HG03097 (cell line): ENCODE data around the gene ABCA7.

Experiments used
- ATAC-seq: cut with Tn5 transposase; IDR thresholded peaks from one replicate; pipeline ENCODE4 v1.9.1; 2021; ENCODE audit not compliant: unreplicated experiment, low FRiP score

Gene ABCA7

GRCh38 chr19:1055886-1056620 is 16.1 kb downstream of the ABCA7 start:
- no peak for ATAC-seq

DNA sequence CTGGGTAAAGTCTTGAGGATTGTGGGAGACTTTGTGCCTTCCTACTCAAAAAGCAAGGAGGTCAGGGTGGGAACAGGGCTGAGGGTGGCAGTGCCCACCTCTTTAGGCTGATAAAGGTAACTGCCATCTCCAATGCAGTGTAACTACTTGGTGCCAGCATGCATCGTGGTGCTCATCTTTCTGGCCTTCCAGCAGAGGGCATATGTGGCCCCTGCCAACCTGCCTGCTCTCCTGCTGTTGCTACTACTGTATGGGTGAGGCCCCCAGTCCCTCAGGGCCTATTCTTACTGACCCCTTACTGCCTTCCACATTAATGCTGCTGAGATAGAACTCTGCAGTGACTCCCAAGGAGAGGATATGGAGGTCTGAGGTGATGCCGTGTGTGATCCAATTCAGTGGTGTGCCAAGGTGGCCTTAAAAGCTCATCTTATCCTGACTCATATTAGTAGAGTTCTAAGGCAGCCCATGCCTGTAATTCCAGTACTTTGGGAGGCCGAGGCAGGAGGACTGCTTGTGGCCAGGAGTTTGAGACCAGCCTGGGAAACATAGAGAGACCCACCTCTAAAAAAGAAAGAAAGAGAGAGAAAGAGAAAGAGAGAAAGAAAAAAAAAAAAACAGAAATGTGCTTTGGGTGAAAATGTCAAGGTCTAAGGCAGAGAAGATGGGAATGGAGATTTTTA is 17.4 kb downstream of the ABCA7 start:
- ATAC-seq, result no peak

- no peak for ATAC-seq
Observed at GRCh38 chr19:1058112-1058511, 18.2 kb downstream of the ABCA7 start.

GRCh38 chr19:1060689-1061088 is 20.8 kb downstream of the ABCA7 start:
- ATAC-seq, result no peak

DNA sequence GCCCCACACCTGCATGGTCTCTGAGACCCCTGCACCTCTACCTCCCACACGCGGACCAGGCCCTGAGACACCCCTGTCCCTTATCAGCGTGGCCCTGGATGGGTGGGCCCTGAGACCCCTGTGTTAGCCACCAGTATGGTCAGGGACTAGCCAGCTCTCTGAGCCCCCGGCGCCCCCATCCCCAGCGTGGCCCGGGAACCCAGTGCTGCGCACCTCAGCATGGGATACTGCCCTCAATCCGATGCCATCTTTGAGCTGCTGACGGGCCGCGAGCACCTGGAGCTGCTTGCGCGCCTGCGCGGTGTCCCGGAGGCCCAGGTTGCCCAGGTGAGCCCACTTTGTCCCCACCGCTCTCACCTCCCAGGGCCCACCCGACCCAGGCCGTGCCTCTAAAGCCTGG is 22.1 kb downstream of the ABCA7 start:
- ATAC-seq, result no peak

- ATAC-seq, result no peak
Observed at GRCh38 chr19:1062387-1063029, 22.6 kb downstream of the ABCA7 start.

GRCh38 chr19:1063030-1063908 is 23.4 kb downstream of the ABCA7 start:
- ATAC-seq, result no peak

DNA sequence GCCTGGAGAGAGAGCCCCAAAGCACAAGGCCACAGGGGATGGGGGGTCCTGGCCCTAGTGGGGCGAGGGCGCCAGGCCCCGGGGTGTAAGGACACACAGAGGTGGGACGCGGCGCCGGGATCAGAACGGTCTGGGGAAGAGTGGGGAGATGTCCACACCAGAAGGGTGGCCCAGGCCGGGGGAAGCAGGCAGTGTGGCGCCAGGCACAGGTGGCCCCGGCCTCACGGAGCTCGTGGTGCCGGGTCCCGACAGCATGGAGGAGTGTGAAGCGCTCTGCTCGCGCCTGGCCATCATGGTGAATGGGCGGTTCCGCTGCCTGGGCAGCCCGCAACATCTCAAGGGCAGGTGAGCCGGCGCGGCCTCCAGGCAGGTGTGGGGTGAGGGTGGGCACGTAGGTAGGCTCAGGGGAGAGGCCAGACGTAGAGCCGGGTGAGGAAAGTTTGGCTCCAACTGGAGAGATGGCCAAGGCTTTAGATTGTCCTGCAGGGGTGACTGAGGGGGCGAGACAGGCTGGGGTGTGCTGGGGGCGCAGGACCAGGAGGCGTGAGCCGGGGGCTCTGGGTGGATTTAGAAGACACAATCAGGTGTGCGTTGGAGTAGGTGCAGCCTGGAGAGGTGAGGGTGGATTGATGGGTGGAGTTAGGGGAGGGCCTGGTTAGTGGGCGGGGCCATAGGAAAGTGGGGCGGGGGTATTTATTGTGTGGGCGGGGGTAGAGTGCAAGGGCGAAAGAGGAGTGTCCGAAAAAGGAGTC is 24.2 kb downstream of the ABCA7 start:
- ATAC-seq, result no peak

DNA sequence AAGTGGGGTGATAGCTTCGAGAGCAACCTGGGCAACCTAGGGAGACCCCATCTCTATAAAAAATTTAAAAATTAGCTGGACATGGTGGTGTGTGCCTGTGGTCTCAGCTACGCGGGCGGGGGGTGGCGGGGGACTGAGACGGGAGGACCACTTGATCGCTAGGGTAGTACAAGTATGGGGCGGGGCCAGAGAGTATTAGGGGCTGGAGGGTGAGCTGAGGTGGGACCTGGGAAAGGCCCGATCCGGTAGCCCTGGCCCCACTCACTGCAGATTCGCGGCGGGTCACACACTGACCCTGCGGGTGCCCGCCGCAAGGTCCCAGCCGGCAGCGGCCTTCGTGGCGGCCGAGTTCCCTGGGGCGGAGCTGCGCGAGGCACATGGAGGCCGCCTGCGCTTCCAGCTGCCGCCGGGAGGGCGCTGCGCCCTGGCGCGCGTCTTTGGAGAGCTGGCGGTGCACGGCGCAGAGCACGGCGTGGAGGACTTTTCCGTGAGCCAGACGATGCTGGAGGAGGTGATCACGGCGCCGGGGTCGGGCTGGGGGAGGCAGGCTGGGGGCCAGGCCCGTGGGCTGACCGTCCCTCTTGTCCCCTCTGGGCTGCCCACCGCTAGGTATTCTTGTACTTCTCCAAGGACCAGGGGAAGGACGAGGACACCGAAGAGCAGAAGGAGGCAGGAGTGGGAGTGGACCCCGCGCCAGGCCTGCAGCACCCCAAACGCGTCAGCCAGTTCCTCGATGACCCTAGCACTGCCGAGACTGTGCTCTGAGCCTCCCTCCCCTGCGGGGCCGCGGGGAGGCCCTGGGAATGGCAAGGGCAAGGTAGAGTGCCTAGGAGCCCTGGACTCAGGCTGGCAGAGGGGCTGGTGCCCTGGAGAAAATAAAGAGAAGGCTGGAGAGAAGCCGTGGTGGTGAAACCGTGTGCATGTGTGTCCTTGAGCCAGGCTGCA is 25.0 kb downstream of the ABCA7 start:
- ATAC-seq, result no peak

- ATAC-seq, result no peak
Observed at GRCh38 chr19:1065606-1066109, 25.8 kb downstream of the ABCA7 start.

- no peak for ATAC-seq
Observed at GRCh38 chr19:1066251-1066747, 26.4 kb downstream of the ABCA7 start.

DNA sequence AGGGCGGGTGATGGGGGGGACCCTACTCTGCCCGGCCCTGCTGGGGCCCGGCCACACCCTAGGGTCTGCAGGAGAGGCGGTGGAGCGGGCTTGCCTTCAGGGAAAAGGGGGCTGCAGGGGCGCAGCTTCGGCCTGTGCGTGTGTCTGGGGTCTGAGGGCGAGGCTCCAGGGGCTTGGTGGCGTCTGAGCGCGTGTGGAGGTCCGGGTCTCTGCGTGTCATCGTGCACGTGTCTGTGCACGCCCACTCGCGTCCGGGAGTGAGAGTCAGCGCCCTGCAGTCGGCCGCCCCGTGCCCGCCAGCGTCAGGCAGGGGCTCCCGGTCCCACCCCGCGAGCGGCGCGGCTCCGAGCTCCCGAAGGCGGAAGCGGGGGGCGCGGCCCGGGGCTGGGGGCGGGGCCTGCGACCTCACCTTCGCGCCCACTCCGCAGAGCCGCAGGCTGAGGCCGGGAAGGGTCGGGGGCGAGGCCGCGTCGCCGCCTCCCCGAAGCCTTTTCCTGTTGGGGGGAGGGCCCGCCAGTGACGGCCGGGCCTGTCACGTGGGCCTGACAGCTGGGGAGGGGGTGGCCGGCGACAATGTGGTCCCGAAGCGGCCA is 26.9 kb downstream of the ABCA7 start, which contains the start of gene ARHGAP45:
TSS of gene ARHGAP45 (plus strand) at position 420 of the 593 bp plus-strand sequence. CDS start 239 bp downstream, outside the sequence.
- ATAC-seq, result no peak

DNA sequence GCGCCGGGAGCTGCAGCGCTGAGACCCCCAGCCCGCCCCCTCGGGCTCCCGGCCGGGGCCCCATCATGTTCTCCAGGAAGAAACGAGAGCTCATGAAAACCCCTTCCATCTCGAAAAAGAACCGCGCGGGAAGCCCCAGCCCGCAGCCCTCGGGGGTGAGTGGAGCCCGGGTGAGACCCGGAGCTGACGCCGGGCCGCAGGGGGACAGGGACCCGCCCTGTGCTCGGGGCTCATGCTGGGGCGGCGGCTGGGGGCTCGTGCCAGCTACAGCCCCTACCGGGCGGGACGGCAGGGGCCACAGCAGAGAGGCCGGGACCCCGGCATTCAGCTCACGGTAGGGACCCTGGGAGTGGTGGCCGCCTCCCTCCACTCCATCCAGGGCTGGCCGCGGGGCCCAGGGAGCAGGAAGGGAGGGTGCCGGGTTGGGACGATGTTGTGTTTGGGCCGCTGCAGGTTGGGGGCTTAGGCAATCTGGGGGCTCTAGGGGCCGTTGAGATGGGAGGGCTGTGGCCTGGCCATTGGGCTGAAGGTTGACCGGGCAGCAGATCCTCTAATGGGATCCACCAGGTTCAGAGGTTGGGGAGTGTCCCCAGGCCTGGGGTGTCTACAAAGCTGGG is 27.5 kb downstream of the ABCA7 start:
- ATAC-seq, result no peak

DNA sequence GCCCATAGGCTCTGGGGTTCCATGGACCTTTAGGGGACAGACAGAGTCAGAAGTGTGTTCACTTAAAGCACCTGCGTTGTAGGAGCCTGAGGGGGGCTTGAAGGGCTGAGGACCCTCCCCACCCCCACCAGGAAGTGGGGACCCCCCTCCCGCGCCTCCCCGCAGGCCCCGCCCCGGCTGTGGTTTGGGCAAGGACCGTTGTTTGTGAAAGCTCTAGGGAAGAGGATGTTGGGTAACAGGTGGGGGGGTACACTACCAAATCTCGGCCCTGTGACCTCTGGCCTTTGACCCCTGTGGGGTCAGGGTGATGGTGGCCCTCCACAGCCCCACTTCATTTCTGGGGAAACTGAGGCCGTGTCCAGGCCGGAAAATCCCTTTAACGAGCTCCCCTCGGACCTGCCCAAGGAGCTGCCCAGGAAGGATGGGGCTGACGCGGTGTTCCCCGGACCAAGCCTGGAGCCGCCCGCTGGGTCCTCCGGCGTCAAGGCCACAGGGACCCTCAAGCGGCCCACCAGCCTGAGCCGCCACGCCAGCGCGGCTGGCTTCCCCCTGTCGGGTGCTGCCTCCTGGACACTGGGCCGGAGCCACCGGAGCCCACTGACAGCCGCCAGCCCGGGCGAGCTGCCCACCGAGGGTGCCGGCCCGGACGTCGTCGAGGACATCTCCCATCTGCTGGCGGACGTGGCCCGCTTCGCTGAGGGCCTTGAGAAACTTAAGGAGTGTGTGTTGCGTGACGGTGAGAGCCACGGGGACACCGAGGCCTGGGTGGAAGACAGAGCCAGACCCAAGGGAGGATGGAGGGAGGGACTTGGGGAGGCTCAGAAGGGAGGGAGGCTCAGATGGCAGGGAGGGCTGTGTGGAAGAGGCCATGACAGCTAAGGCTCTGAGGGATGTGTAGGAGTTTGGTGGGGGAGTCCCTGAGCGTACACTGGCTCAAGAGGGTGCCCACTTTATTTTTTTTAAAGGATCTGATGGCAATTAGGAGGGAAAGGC is 28.4 kb downstream of the ABCA7 start:
- no peak for ATAC-seq

- no peak for ATAC-seq
Observed at GRCh38 chr19:1069009-1069779, 29.3 kb downstream of the ABCA7 start.

- ATAC-seq, result no peak
Observed at GRCh38 chr19:1070576-1070930, 30.6 kb downstream of the ABCA7 start.
